Measurements from ENCODE around the gene RPUSD1.
"Not testable (repeated sequence)": the region's sequence is repeated elsewhere in the genome, so short reads cannot be mapped to it uniquely, and the experiment has no call there.

Gene RPUSD1

DNA sequence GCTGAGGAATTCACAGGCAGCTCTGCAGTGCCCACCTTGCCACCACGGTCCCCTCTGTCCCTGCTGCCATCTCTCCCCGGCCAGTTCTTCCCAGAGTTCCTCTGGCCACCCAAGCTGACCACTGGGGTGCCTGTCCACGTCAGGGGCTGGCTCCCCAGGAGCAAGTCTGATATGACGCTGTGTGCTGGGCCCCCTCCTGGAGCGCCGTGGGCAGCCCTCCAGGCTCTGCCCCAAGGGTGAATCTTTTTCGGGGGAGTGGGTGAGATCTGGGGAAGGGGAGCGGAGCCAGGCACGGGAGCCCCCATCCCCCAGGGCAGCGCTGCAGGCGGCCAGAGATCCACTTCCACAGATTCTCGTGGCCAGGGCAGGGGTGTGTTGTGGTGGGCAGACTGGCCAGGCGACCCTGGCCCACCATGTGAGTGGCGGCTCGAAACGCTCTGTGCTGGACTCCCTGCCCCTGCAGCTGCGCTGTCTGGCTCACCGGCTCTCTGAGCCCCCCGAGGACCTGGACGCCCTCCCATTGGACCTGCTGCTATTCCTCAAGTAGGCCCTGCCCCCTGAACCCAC, 23.9 kb downstream of the RPUSD1 start:
- DNase-seq = peak in 1 of 5 donors; percentile 11

- DNase-seq = no peak
Measured at GRCh38 chr16:763369-764183, 24.6 kb downstream of the RPUSD1 start.

DNA sequence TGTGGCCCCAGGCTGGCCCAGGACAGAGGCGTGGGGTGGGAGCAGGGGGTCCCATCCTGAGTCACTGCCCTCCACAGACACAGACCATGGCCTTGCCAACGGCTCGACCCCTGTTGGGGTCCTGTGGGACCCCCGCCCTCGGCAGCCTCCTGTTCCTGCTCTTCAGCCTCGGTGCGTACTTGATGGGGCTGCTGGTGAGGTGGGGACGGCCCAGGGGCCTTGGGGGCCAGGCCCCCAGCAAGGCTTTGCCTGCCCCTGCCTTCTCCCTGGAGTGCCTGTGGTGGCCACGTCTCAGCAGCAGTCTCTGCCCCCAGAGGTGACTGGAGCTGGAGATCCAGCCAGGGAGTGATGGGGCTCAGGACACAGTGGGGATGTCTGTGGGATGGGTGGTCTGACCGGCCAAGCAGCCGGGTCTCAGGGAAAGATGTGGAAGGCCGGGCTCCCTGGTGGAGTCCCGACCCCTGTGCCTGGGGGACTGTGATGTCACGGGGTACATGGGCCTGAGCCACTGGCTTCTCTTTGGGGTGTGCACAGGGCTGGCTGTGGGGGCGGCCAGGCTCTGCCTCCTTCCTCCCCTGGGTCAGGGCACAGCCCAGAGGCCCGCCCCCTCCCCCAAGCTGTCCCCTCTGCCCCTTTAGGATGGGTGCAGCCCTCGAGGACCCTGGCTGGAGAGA, 25.4 kb downstream of the RPUSD1 start:
- no peak for DNase-seq

DNA sequence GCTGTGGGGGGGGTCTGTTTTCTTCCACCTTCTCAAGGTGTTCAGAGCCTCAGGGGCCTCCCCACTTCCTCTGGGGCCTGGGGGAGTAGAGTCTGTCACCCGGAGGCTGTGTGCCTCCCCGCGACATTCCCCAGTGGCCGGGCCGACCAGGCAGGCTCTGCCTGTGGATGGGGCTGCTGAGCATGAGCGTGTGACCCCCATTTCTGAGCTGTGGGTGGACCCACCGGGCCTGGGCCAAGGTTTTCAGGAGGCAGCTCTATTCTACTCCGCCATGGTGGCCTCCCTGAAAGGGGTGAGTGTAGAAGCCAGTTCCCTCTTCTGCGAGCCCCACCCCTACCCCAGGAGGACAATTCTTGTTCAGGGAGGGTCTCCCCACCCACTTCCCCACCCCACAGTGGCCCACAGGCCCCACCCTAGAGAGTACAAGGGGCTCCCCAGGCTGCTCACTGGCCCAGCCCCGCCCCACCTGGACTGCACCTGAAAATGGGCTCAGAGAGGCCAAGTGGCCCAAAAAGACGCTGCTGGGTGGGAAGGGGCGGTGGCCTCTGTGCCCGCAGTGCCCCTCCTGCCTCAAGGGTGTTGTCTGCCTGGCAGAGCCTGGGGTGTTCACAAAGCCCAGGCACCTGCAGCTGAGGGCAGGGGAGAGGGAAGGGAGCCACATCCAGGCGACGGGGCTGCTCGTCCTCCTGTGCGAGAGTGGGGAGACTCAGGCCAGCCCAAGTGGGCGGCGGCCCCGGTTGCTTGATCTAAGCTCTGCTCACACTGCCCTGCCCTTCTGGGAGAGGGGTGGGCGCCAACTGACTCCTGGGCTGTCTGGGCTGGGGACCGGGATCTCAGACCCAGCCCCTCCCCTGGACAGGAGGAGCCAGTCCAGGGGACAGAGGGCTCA, 26.3 kb downstream of the RPUSD1 start:
- peak in 1 of 5 donors; percentile 11 for DNase-seq

GRCh38 chr16:760545-761343, 27.4 kb downstream of the RPUSD1 start, which contains the start of gene MSLN:
TSS of gene MSLN (plus strand) at chr16:760734. CDS start at chr16:762681, 1,947 bp downstream.
- DNase-seq = no peak

- no peak for DNase-seq
Measured at GRCh38 chr16:760065-760464, 28.1 kb downstream of the RPUSD1 start.

GRCh38 chr16:759110-759910, 28.9 kb downstream of the RPUSD1 start:
- DNase-seq = no peak

DNA sequence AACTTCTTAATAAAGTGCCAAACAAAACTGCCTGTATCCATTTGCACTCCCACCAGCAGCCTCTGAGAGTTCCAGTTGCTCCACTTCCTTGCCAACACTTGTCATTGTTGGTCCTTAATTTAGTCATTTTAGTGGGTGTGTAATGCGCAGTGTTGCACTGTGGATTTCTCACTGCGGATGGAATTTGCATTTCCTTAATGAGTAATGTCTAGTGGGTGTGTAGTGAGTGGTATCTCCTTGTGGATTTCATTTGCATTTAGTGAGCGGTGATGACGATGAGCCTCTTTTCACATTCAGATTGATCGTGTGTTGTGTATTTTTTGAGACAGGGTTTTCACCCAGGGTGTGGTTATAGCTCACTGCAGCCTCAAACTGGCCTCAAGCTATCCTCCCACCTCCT, 31.8 kb downstream of the RPUSD1 start:
- DNase-seq = no peak

DNA sequence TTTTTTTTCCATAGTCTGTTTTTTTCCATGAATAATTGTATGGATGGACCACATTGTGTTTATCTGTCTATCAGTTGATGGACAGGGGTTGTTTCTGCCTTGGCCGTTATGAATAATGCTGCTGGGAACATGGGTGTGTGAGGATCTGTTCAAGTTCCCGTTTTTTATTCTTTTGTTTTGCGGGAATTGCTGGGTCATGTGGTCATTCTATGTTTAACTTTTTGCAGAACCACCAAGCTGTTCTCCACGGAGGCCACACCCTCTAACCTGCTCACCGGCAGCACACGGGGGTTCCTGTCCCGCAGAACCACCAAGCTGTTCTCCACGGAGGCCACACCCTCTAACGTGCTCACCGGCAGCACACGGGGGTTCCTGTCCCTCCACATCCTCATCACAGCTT, 33.5 kb downstream of the RPUSD1 start:
- no peak for DNase-seq

DNA sequence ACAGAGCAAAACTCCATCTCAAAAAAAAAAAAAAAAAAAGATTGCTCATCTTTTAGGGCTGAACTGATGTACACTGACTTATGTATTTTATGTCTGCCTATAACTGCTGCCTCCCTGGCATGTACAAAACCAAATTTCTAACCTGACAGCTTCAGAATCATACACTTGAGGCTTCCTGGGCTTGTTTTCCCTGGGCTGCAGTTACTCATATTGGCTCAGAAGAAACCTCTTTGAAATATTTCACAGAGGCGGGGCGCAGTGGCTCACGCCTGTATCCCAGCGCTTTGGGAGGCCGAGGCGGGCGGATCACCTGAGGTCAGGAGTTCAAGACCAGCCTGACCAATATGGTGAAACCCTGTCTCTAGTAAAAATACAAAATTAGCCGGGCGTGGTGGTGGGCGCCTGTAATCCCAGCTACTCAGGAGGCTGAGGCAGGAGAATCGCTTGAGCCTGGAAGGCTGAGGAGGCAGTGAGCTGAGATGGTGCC, 34.0 kb downstream of the RPUSD1 start:
- DNase-seq = not testable (repeated sequence)

- no peak for DNase-seq
Measured at GRCh38 chr16:752007-752312, 36.2 kb downstream of the RPUSD1 start.

DNA sequence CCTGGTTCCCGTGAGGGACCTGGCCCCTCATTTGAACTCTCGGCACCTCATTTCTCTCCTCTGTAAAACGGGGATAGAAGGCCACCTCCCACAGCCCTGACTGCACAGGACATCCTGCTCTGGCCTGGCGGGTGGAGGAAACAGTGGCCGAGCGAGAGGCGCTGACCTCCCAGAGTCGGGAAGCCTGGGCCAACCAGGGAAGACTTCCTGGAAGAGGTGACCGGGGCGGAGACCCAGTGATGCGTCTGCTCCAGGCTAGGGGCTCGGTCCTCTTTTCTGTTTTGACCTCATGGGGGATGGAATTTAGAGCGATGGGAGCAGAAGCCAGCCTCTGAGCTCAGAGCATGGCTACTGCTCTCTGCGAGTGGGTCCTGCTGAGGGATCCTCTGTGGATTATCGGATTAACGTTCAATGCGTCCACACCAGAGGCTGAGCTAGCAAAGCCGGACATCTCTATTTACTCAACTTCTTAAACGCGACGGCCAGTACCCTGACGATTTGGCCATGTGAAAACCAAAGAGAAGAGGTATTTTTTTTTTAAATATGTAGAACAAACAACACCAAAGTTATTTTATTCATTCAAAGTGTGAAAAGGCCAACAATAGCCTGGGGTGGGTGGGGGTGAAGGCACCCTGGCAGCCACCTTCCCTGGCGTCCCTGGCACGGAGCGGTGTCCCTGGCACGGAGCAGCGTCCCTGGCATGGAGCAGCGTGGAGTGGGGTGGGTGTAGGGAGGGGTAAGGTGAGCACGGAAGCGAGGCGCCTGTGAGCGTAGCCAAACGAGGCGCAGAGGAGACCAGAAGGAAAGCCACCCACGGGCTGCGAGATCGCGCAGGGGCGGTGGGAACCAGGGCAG, 36.8 kb downstream of the RPUSD1 start:
- DNase-seq = no peak

DNA sequence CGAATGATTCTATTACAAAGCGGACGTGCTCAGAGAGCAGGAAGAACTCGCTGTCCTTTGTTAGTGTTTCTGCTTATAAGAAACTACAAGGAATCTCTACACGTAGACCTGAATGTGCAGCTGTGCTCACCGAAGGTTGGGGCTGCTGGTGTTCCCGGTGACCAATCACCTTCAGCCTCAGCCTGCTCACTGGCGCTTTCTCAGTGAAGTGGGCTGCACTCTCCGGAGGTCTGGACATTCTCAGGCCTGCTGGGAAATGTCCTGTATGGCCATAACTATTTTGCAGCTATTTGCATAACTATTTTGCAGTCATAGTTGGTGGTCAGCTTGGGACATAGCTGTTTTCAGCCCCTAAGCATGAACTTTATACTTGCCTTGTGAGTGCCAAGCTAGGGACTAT, 37.7 kb downstream of the RPUSD1 start:
- no peak for DNase-seq

GRCh38 chr16:749010-749409, 39.2 kb downstream of the RPUSD1 start:
- DNase-seq = no peak

GRCh38 chr16:747978-748746, 40.0 kb downstream of the RPUSD1 start:
- DNase-seq = no peak

DNA sequence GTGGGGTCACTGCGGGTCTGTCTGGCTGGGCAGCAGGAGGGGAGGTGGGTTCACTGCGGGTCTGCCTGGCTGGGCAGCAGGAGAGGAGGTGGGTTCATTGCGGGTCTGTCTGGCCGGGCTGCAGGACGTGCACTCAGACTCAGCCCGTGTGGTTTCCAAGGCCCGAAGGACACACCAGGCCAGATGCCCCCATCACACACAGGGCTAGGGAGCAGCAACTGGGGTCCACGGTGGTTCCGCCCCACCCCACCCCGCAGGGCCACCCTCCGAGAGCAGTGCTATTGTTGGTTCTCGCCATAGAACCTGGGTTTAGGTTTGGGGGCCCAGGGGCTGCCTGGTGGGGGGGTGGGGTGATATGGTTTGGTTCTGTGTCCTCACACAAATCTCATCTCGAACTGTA, 41.5 kb downstream of the RPUSD1 start:
- no peak for DNase-seq

GRCh38 chr16:745739-746138, 42.4 kb downstream of the RPUSD1 start:
- DNase-seq = no peak

- no peak for DNase-seq
Measured at GRCh38 chr16:743794-744500, 44.2 kb downstream of the RPUSD1 start.

GRCh38 chr16:742894-743293, 45.3 kb downstream of the RPUSD1 start:
- DNase-seq = not testable (repeated sequence)

Measured in T-helper 1 cell (primary cell).